CD4-positive, alpha-beta T cell treated with Interleukin-4 for 1 hour (primary cell): ENCODE measurements around the gene SUMF1.
"Not testable (repeated sequence)": the region's sequence is repeated elsewhere in the genome, so short reads cannot be mapped to it uniquely, and the experiment has no call there.

Source experiments
- DNase-seq, 2 donors: peaks; one replicate each; pipeline ENCODE4 v3.0.0-alpha.2; 2020 to 2022

Gene SUMF1

DNA sequence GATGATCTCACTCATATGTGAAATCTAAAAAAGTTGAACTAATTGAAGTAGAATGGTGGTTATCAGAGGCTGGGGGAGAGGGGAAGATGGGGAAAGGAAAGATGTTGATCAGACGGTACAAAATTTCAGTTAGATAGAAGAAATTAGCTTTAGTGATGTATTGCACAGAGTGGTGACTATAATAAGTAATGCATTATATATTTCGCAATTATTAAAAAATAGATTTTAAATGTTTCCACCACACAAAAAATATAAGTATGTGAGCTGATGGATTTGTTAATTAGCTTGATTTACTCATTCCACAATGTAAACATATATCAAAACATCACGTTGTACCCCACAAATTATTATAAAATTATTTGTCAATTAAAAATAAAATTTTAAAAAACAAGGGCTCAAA is 8.1 kb downstream of the SUMF1 start:
- no peak for DNase-seq

DNA sequence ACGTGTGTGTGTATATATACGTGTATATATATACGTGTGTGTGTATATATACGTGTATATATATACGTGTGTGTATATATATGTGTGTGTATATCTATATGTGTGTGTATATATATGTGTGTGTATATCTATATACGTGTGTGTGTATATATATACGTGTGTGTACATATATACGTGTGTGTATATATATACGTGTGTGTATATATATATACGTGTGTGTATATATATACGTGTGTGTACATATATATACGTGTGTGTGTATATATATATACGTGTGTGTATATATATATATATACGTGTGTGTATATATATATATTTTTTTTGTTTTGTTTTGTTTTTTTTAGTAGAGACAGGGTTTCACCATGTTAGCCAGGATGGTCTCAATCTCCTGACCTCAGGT is 10.3 kb downstream of the SUMF1 start:
- not testable (repeated sequence) for DNase-seq

DNA sequence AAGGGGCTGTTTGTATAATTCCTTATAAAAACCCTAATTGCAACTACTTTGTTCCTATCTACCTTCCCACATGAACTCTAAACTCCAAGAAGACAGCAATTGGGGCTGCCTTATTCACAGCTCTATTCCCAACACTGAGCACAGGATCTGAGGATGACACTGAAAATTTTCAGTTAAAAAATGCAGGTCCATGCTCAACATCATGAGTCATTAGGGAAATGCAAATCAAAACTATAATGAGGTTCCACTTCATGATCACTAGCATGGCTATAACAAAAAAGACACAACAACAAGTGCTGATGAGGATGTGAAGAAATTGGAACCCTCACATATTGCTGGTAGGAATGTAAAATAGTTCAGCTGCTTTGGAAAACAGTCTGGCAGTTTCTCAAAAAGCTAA is 12.9 kb downstream of the SUMF1 start:
- no peak for DNase-seq

DNA sequence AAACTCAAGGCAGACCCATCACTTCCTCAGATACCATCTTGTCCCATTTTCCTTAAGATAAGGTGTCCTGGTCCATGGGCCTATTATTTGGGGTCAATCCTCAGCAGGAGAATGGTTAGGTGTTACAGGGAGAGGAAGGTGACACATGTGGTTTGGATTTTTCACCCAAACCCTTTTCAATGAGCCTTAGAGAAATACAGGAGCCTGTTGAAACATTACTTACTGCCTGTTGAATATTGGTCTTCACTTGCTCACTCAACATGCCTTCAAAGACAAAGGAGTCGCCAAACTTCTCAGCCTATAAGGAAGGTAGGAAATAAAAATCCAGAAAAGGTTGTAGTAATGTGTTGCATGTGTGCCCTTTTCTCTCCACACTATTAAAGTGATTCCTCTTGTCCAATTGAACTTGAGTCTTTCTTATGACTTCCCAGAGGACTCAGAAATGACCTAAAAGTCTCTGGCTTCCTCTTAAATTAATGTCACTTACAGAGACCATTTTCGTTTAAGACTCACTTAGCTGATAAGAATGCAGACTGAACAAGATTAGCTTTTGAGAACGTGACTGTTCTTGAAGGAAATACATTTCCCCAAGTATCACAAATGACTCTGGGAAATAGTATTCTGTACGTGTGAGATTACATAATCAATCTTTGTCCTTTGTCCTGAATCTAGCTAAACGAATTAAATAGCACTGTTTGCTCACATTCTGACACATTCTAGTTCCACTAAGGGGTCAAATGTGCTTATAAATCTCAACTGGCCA is 17.8 kb downstream of the SUMF1 start:
- no peak for DNase-seq

DNA sequence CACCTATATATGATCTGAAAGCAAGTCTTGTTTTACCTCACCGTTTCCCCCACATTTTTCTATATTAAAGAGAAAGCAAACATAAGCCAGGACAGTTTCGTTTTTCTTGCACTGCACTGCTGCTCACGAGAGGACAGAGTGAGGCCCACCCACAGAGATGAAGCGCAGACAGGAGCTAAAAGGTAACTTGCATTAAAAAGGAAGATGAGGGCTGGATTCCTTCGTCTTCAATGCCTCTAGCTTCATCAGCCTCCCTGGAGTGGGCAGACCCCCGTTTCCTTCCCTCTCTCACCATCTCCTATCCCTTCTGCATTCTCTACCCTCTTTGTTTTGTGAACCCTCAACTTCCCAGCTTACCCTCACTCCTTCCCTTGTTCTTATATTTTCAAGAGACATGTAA is 18.9 kb downstream of the SUMF1 start:
- no peak for DNase-seq

DNA sequence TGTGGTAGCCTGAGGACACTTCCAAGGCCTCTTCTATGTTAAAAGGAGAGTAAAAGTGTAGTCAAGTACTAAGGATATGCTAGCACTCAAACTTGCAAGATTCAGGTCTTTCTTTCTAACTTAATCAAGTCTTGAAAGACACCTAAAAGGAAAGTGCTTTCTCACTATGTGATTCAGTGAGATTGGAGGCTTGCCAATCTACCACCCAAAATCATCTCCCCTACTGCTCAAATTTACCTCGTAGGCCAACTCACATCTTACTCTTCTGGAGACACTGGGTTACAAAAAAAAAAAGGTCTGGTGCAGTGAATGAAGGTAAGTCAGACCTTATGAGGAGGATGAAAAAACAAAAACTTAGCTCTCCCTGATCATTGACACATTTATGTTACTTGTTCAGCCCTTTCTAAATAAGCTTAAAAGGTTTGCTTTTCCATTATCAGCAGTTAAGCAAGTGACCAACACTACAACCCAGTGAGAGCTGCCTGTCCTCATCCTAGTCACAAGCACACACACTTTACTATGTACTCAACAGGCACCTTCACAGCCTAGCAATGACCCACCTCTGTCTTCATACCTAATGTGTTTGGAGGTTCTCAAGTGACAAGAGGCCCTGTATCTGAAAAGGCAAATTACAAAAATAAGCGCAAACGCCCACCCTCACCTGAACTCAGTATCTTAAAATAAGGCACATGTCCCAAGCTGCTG is 19.6 kb downstream of the SUMF1 start:
- no peak for DNase-seq

DNA sequence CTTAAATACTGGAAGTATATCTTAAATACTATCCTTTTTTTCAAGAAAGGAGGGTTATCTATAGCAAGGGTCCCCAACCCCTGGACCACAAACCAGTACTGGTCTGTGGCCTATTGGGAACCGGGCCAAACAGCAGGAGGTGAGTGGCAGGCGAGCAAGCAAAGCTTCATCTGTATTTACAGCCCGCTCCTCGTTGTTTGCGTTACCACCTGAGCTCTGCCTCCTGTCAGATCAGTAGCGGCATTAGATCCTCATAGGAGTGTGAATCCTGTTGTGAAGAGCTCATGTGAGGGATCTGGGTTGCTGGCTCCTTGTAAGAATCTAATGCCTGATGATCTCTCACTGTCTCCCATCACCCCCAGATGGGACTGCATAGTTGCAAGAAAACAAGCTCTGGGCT is 26.1 kb downstream of the SUMF1 start:
- DNase-seq: no peak

DNA sequence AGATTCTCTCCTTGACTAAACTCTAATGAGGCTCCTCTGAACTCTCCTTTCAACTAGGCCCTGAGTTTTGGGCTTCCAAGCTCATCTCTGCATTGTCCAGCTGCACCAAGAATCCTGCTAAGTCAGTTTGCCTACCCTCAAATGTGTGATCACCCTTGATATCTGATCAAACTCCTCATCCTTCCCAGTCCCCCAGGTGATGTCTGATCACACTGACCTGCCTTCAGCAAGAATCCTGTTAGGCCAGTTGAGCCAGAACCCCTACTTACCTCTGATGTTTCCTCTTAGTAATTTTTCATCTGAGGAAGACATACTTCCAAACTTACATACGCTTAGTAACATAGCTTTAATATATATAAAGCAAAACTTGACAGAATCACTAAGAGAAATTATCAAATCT is 28.8 kb downstream of the SUMF1 start:
- DNase-seq: no peak

DNA sequence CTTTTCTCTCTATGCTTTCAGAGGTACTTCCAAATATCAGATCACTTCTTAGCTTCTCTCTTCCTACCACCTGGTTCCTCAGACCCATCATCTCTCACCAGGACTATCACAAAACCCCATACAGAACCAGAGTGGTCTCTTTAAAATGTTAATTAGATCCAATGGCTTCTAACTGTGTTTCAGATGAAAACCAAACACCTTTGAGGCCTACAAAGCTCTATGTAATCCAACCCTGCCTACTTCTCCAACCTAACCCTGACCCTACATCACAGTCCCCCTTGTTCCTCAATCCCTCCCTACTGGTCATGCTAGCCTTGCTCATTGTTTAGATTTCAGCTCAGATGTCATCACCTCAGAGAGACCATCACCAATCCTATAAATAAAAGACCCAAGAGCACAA is 34.8 kb downstream of the SUMF1 start:
- no peak for DNase-seq

DNA sequence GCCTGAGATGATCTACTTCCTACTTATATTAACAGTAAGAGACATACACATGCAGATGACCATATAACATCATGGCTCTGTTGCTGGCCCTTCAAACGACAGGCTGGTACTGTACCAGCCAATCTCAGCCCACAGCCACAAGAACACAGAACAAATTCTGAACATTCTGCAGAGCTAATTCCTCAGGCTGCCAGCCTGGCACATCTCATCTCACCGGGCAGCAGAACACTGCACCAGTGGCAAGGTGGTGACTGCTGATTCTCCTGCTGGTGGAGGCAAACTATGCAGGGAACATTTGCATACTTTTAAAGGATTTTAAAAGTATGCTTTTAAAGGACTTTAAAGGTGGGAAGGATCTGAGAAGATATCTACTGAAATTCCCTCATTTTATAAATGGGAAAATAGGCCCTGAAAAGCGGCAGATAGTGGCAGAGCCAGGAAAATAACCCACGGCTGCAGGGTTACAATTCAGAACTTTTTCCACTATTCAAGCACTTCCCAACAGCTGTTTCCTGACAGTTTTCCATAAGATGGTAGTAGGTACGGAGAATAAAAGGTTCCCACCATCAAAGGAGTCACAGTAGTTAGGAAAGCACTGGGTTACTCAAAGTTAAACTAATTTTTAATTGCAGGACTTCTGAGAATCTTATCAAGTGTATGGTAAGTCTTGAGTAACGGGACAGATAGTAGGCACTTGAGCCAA is 37.3 kb downstream of the SUMF1 start:
- no peak for DNase-seq

DNA sequence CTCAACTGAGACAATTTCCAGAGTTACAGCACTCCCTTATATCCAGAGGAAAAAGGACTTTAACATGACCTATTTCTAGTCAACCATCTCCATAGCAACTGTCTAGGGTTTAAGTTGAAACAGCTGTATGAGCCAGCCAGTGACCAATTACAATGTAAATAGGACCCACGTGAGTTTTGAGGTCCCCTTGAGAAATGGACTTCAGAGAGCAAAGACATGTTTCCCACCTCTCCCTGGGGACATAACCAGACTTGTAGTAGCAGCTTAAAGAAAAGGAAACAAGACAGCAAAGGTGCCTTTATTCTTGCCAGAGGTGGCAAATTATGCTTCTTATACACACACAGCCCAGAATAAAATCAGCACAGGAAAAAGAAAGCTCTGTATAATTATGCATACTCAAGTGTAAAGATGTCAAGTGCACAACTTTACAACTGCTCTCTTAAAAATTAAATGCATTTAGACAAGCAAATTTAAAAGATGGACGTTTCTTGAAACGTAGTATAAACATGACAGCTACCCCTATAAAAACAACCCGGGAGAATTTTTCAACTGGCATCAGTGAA is 40.2 kb downstream of the SUMF1 start:
- no peak for DNase-seq

DNA sequence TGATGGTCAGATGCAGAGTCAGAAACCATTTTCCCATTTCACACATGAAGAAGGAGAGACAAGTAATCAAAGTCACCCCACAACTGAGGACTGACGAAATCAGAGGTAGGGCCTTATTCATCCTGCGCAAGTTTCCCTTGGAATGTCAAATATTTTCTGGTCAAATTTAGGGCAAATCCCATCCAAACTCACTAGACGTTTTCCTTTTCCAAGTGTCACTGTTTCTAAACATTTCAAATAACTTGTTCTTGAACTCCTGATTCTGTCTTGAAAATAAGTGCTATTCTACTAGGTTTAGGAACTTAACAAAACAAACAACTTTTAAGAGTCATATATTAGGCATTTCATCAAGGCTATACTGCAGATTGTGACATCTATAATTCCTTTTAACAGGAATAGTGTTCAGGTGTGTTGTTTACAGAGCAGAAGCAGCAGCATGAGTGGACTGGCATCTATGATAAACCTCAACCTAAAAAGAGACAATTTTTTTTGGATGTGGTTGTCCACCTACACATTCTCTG is 40.7 kb downstream of the SUMF1 start:
- DNase-seq: no peak

DNA sequence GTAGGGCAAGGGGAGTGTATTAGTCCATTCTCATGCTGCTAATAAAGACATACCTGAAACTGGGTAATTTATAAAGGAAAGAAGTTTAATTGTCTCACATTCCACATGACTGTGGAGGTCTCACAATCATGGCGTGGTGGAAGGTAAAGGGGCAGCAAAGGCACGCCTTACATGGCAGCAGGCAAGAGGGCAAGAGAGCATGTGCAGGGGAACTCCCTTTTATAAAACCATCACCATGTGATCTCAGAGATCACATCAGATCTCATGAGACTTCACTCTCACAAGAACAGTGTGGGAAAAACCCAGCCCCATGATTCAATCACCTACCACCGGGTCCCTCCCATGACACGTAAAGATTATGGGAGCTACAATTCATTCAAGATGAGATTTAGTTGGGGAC is 41.4 kb downstream of the SUMF1 start:
- no peak for DNase-seq

DNA sequence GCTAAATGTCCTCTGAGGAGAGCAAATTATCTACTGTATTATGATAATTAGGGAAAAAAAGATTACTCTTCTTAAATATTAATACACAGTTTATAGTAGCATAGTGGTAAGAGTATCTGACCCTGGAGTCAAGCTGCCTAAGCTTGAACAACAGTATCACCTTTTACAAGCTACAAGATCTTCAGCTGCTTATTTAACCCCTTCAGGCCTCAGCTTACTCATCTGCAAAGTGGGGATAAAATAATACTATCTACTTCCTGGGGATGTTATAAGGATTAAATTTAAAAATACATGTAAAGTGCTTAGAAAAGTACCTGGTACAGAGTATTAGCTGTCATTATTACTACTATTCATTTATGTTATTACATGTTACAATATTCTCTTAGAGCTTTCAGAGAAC is 42.0 kb downstream of the SUMF1 start:
- DNase-seq: no peak

DNA sequence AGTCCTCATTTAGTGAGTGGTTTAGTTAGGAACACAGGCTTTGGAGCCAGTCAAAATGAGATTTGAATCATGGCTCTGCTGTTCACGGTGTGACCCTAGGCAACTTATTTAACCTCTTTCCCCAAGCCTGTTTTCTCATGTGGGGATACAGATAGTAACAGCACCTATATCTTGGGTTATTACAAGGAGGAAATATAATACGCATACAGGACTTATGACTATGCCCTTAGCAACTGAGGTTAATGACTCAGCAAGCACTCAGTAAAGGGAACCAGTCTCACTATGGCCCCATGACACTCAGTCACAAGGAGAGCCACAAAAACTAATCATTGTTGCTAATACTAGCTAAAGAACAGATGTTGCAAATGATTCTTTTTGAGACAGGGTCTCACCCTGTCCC is 45.9 kb downstream of the SUMF1 start:
- peak in 1 of 2 donors; percentile 41 for DNase-seq

DNA sequence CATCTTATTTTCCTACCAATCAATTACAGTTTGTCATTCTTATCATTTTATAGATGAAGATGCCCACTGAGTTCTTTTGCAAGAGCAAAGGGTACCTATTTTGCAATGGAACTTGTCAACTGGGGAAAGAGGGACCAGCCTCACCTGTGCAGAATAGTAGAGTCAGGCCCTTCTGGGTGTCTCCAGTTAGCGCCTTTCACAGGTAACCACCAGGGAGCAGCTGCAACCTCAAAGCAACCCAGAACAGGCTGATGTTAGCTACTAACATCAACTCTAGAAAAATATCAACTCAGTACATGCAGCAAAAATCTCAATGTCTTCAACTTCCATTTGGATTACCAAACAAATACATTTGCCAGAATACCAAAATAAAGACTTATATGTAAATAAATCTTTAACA is 47.1 kb downstream of the SUMF1 start:
- no peak for DNase-seq

DNA sequence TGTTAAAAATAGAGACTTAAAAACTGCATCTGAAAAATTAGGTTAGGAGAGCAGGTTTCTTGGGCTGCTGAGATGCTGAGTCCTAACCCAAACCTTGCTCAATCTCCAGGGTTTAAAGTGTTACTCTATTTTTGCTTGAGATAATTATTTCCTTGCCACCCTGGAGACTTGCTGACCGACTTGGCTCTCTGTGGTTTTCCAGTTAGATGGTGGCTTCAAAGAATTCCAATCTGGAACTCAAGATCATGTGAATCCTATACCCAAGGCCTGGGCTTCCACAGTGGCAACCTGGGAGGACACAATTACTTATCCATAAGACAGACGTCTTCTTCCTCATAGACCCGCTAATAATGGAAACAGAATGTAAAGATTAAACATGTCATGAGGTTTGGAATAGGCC is 47.7 kb downstream of the SUMF1 start:
- no peak for DNase-seq

DNA sequence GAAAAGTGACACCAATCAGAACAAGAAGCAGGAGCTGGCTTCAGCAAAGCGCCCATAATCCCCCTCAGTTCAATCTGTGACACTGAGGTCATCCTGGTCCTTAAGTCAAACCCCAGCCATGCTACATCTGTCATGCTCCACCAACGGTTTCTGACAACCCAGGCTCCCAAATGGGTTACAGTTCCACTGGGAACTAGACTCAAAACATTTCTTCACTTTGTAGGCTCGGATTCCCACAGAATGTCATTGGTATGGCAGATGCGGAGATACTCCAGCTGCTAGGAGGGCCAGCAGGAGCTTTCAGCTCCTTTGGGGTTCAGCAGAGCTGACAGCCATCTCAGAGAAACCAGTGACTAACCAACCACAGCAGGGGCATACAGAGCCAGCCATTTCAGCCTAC is 48.9 kb downstream of the SUMF1 start:
- DNase-seq: no peak

DNA sequence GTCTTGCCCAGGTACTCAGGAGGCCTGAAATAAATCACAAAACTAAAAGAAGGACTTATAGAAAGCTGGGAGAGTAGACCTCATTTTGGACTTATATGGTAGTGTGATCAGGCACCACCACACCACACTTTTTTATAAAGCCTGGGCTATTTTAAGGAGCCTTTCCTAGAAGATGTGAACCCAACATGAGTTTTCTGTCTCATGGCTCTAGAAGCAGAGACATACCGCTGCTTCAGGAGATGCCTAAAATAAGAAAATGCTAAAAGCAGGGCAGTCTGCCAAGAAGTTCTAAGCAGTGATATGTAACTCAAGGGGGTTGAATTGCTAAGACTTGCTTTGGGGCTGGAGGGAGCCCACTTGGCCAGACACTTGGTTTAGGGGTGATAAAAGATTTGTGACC is 49.6 kb downstream of the SUMF1 start:
- DNase-seq: no peak

DNA sequence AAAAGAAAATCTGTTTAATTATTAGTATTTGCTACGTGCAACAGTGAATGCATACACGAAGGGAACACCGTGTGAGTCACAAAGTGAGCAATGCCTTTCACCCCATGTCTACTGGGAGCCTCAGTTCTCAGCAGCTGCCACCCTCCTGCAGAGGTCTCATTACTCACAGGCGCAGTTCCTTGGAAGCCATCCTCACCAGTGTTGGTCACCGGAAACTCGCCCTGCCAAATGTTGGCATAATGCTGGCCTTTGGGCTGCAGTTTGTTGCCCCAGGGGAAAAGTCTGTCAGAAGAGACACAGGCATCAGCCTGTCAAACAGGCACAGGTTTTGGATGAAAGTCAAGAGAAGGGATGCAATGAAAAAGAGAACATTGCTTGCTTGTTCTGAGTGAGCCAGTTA is 50.1 kb downstream of the SUMF1 start:
- DNase-seq: peak in 1 of 2 donors; percentile 13

DNA sequence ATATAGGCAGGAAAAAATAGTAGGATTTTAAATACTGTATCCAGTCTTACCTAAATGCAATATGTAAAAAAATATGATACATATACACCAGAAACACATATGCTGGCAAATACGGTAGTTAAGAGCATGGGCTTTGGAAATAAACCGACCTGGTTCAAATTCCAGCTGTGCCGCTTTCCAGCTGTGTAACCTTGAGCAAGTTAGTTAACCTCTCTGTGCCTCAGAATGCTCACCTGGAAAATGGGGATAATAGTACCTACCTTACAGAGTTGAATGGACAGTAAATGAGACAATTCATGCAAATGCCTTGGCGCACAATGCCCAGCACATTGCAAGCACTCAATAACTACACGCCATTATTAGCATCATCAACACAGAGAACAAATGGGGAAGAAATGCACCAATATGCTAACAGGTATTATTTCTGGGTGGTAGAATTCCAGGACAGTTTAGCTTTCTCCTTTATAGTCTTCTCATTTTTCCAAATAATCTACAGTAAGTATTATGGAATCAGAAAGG is 50.6 kb downstream of the SUMF1 start:
- DNase-seq: no peak

DNA sequence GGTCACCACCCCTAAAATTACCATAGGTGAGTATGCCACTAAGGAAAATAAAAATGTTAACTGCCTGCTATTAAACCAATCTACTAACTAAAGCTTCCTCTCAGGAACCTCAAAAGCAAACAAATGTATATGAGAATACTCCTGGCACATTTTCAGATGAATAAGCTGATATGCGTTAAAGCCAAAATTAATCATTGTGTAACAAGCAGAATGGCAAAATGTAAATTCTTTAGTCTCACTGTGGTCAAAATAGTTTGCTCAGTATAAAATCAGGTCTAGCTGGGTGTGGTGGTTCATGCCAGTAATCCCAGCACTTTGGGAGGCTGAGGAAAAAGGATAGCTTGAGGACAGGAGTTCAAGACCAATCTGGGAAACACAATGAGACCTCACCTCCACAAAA is 53.6 kb downstream of the SUMF1 start:
- no peak for DNase-seq

DNA sequence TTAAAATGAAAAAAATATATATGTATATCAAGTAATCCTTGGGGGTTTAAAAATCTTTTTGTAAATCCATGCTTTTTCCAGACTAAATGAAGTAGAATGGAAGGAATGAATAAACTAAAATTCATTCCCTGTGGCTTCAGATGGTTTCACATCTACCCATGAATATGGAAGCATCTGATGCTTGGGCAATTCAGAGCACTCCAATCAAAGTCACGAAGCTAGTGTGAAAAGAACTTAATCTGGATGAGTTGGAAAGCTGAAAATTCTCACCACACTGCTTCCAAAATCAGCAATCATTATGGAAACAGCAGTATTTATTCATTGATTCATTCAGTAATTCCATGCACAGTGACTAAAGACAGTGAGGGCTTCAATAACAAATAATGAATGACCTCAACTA is 55.2 kb downstream of the SUMF1 start:
- no peak for DNase-seq
